ENCODE data around the gene MRPL28.
"Not testable (repeated sequence)": the region's sequence is repeated elsewhere in the genome, so short reads cannot be mapped to it uniquely, and the experiment has no call there.

Gene MRPL28

GRCh38 chr16:366476-366875 is 3.9 kb downstream of the MRPL28 start:
- H3K9me3 ChIP-seq, result no peaks in the 10 kb centered on the region

GRCh38 chr16:364595-365491 is 5.5 kb downstream of the MRPL28 start:
- H3K9me3 ChIP-seq, result no peaks in the 10 kb centered on the region
- peaks cover 10% of the 10 kb centered on the region for H3K27me3 ChIP-seq
- no peak overlapping the region for H3K4me3 ChIP-seq (ENCODE audit: low read depth, low read length)
- peaks cover 20% of the 10 kb centered on the region for H3K36me3 ChIP-seq
- peak; percentile 16; the same call in 1 of the 2 replicates for TF ChIP-seq CTCF (IDR thresholded peaks at IDR 0.05; ENCODE audit: low read depth, low read length)
- no peaks in the 10 kb centered on the region; the same call in 1 of the 2 replicates for H3K4me1 ChIP-seq
- no peak for DNase-seq

More at GRCh38 chr16:366476-366875, 3.9 kb downstream of the MRPL28 start:
- peaks cover 10% of the 10 kb centered on the region for H3K4me1 ChIP-seq
- peaks cover 10% of the 10 kb centered on the region for H3K27me3 ChIP-seq
- H3K4me3 ChIP-seq (ENCODE audit: low read depth, low read length), result no peak overlapping the region
- H3K36me3 ChIP-seq, result peaks cover 20% of the 10 kb centered on the region
- TF ChIP-seq CTCF (IDR thresholded peaks at IDR 0.05; ENCODE audit: low read depth, low read length), result no peak
- no peak for DNase-seq

- Histone ChIP-seq H3K4me3 (ENCODE audit: low read depth, low read length) (no peak overlapping the region), H3K27me3 (peaks cover 10% of the 10 kb centered on the region), H3K4me1 (no peaks in the 10 kb centered on the region; the same call in 1 of the 2 replicates), H3K36me3 (peaks cover 16% of the 10 kb centered on the region), H3K9me3 (no peaks in the 10 kb centered on the region)
- no peak for DNase-seq
- no peak for TF ChIP-seq CTCF (IDR thresholded peaks at IDR 0.05; ENCODE audit: low read depth, low read length)
Measured at GRCh38 chr16:363766-364490, 6.4 kb downstream of the MRPL28 start.

GRCh38 chr16:363110-363765 is 7.1 kb downstream of the MRPL28 start:
- no peak for TF ChIP-seq CTCF (IDR thresholded peaks at IDR 0.05; ENCODE audit: low read depth, low read length)
- Histone ChIP-seq H3K36me3 (peaks cover 9% of the 10 kb centered on the region), H3K4me1 (no peaks in the 10 kb centered on the region; the same call in 1 of the 2 replicates), H3K27me3 (peaks cover 10% of the 10 kb centered on the region), H3K4me3 (ENCODE audit: low read depth, low read length) (no peak overlapping the region), H3K9me3 (no peaks in the 10 kb centered on the region)
- no peak for DNase-seq

GRCh38 chr16:362702-362999 is 7.7 kb downstream of the MRPL28 start:
- not testable (repeated sequence) for DNase-seq; H3K9me3 ChIP-seq; H3K36me3 ChIP-seq; H3K4me3 ChIP-seq (ENCODE audit: low read depth, low read length); H3K4me1 ChIP-seq
- peaks cover 10% of the 10 kb centered on the region for H3K27me3 ChIP-seq

- H3K9me3 ChIP-seq, result no peaks in the 10 kb centered on the region
- H3K27me3 ChIP-seq, result peaks cover 10% of the 10 kb centered on the region
- DNase-seq, result peak; percentile 90
- H3K4me3 ChIP-seq (ENCODE audit: low read depth, low read length), result no peak overlapping the region
- TF ChIP-seq CTCF (IDR thresholded peaks at IDR 0.05; ENCODE audit: low read depth, low read length), result peak; percentile 90
- peaks cover under 1% of the 10 kb centered on the region for H3K36me3 ChIP-seq
- H3K4me1 ChIP-seq, result no peaks in the 10 kb centered on the region; the same call in 1 of the 2 replicates
Measured at GRCh38 chr16:361872-362701, 8.3 kb downstream of the MRPL28 start.

Measured in BE2C (cell line).